ENCODE results near the gene SPATA12. TPM values are rescaled to one million over a fixed set of nuclear protein-coding genes. Genes with fewer than 3 reads are reported as not detected.

SPATA12 gene
- total and polyA plus RNA-seq, 2 of the 8 experiments (the other 6 are each of a cell fraction or from before 2014, with no cell fraction given) = 0.19 to 0.97 TPM

- TF ChIP-seq CTBP2 (IDR thresholded peaks at IDR 0.05; ENCODE audit: borderline replicate concordance, insufficient read depth, insufficient read length, low read length) (no peak), USF2 (IDR thresholded peaks at IDR 0.05; ENCODE audit: low read length) (peak; percentile 83), E2F6 (IDR thresholded peaks at IDR 0.05) (no peak), CHD7 (IDR thresholded peaks at IDR 0.05; ENCODE audit: insufficient replicate concordance, low read length) (no peak), HDAC6 (IDR thresholded peaks at IDR 0.05; ENCODE audit: low read depth, low read length) (no peak), SP1 (IDR thresholded peaks at IDR 0.05; ENCODE audit: low read depth, low read length) (peak; percentile 69), NRF1 (IDR thresholded peaks at IDR 0.05; ENCODE audit: low read depth, low read length) (no peak), EP300 (IDR thresholded peaks at IDR 0.05; ENCODE audit: borderline replicate concordance in 1 of 2, low read depth in 2 of 2, low read length in 2 of 2) (no peak)
Measured at GRCh38 chr3:57060089-57060821, at the start of gene SPATA12 (continued).
